ENCODE results near the gene METTL23. TPM values are rescaled to one million over a fixed set of nuclear protein-coding genes. Genes with fewer than 3 reads are reported as not detected.
A peak's percentile ranks its signal among the peaks of the same experiment; 100 is the strongest.
"Not testable (repeated sequence)": the region's sequence is repeated elsewhere in the genome, so short reads cannot be mapped to it uniquely, and the experiment has no call there.

The METTL23 gene
- total and polyA plus RNA-seq, 2 donors: 22.6 to 38.4 TPM

GRCh38 chr17:76687298-76688164, 39.1 kb upstream of the METTL23 start:
- H3K36me3 ChIP-seq (ENCODE audit: insufficient read depth): no peaks in the 10 kb centered on the region
- no peaks in the 10 kb centered on the region for H3K4me1 ChIP-seq (ENCODE audit: insufficient read depth)
- 38% methylated on average over 26 of the region's 26 CpGs for WGBS
- H3K27ac ChIP-seq (ENCODE audit: low read depth): peak overlapping the region; percentile 68
- DNase-seq (ENCODE audit: extremely low spot score): no peak
- no peak overlapping the region for H3K4me3 ChIP-seq (ENCODE audit: low read depth, low read length)

GRCh38 chr17:76688165-76688622, 38.4 kb upstream of the METTL23 start:
- no peaks in the 10 kb centered on the region for H3K4me1 ChIP-seq (ENCODE audit: insufficient read depth)

GRCh38 chr17:76689859-76690258, 36.8 kb upstream of the METTL23 start:
- H3K27ac ChIP-seq (ENCODE audit: low read depth): no peak overlapping the region
- no peaks in the 10 kb centered on the region for H3K4me1 ChIP-seq (ENCODE audit: insufficient read depth)
- WGBS: 63% methylated on average over 11 of the region's 11 CpGs
- DNase-seq (ENCODE audit: extremely low spot score): no peak
- H3K4me3 ChIP-seq (ENCODE audit: low read depth, low read length): no peak overlapping the region
- no peaks in the 10 kb centered on the region for H3K36me3 ChIP-seq (ENCODE audit: insufficient read depth)

More at GRCh38 chr17:76688165-76688622, 38.4 kb upstream of the METTL23 start:
- Histone ChIP-seq H3K27ac (ENCODE audit: low read depth) (peak overlapping the region; percentile 68), H3K36me3 (ENCODE audit: insufficient read depth) (no peaks in the 10 kb centered on the region), H3K4me3 (ENCODE audit: low read depth, low read length) (no peak overlapping the region)
- WGBS: 34% methylated on average over 11 of the region's 11 CpGs
- no peak for DNase-seq (ENCODE audit: extremely low spot score)

- Histone ChIP-seq H3K4me3 (ENCODE audit: low read depth, low read length) (no peak overlapping the region), H3K36me3 (ENCODE audit: insufficient read depth) (no peaks in the 10 kb centered on the region), H3K27ac (ENCODE audit: low read depth) (no peak overlapping the region), H3K4me1 (ENCODE audit: insufficient read depth) (no peaks in the 10 kb centered on the region)
- 78% methylated on average over 13 of the region's 13 CpGs for WGBS
- DNase-seq (ENCODE audit: extremely low spot score): no peak
These were observed 35.9 kb upstream of the METTL23 start for GRCh38 chr17:76690596-76691280.

- 78% methylated on average over 14 of the region's 14 CpGs for WGBS
- Histone ChIP-seq H3K4me3 (ENCODE audit: low read depth, low read length) (no peak overlapping the region), H3K4me1 (ENCODE audit: insufficient read depth) (no peaks in the 10 kb centered on the region)
These were observed 35.1 kb upstream of the METTL23 start for GRCh38 chr17:76691379-76692191.

GRCh38 chr17:76695059-76695831, 31.4 kb upstream of the METTL23 start:
- 58% methylated on average over 16 of the region's 16 CpGs for WGBS
- no peaks in the 10 kb centered on the region for H3K36me3 ChIP-seq (ENCODE audit: insufficient read depth)
- DNase-seq (ENCODE audit: extremely low spot score): no peak
- H3K4me3 ChIP-seq (ENCODE audit: low read depth, low read length): no peak overlapping the region
- H3K27ac ChIP-seq (ENCODE audit: low read depth): no peak overlapping the region
- peaks cover 3% of the 10 kb centered on the region for H3K4me1 ChIP-seq (ENCODE audit: insufficient read depth)

More at GRCh38 chr17:76691379-76692191, 35.1 kb upstream of the METTL23 start:
- H3K36me3 ChIP-seq (ENCODE audit: insufficient read depth): no peaks in the 10 kb centered on the region
- no peak overlapping the region for H3K27ac ChIP-seq (ENCODE audit: low read depth)
- DNase-seq (ENCODE audit: extremely low spot score): no peak

- no peak overlapping the region for H3K4me3 ChIP-seq (ENCODE audit: low read depth, low read length)
- H3K36me3 ChIP-seq (ENCODE audit: insufficient read depth): no peaks in the 10 kb centered on the region
- peaks cover 3% of the 10 kb centered on the region for H3K4me1 ChIP-seq (ENCODE audit: insufficient read depth)
- no peak overlapping the region for H3K27ac ChIP-seq (ENCODE audit: low read depth)
- 69% methylated on average over 25 of the region's 25 CpGs for WGBS
- DNase-seq (ENCODE audit: extremely low spot score): no peak
These were observed 29.6 kb upstream of the METTL23 start for GRCh38 chr17:76696763-76697701.

GRCh38 chr17:76697702-76698465, 28.8 kb upstream of the METTL23 start:
- peaks cover 3% of the 10 kb centered on the region for H3K4me1 ChIP-seq (ENCODE audit: insufficient read depth)
- H3K36me3 ChIP-seq (ENCODE audit: insufficient read depth): no peaks in the 10 kb centered on the region
- no peak overlapping the region for H3K4me3 ChIP-seq (ENCODE audit: low read depth, low read length)
- DNase-seq (ENCODE audit: extremely low spot score): no peak
- WGBS: 33% methylated on average over 17 of the region's 17 CpGs
- H3K27ac ChIP-seq (ENCODE audit: low read depth): no peak overlapping the region

GRCh38 chr17:76698466-76698977, 28.1 kb upstream of the METTL23 start:
- H3K4me3 ChIP-seq (ENCODE audit: low read depth, low read length); H3K36me3 ChIP-seq (ENCODE audit: insufficient read depth); H3K4me1 ChIP-seq (ENCODE audit: insufficient read depth); DNase-seq (ENCODE audit: extremely low spot score); H3K27ac ChIP-seq (ENCODE audit: low read depth): not testable (repeated sequence)
- WGBS: 68% methylated on average over 7 of the region's 7 CpGs

GRCh38 chr17:76700270-76700616, 26.4 kb upstream of the METTL23 start:
- whole genome bisulfite sequencing: 26% methylated on average over 8 of the region's 8 CpGs

GRCh38 chr17:76700617-76701470, 25.8 kb upstream of the METTL23 start:
- Histone ChIP-seq H3K27ac (ENCODE audit: low read depth) (peak overlapping the region; percentile 80), H3K4me3 (ENCODE audit: low read depth, low read length) (no peak overlapping the region), H3K36me3 (ENCODE audit: insufficient read depth) (no peaks in the 10 kb centered on the region), H3K4me1 (ENCODE audit: insufficient read depth) (peaks cover 3% of the 10 kb centered on the region)
- WGBS: 14% methylated on average over 33 of the region's 33 CpGs
- no peak for DNase-seq (ENCODE audit: extremely low spot score)

More at GRCh38 chr17:76700270-76700616, 26.4 kb upstream of the METTL23 start:
- peaks cover 3% of the 10 kb centered on the region for H3K4me1 ChIP-seq (ENCODE audit: insufficient read depth)
- peak overlapping the region; percentile 57 for H3K27ac ChIP-seq (ENCODE audit: low read depth)
- H3K36me3 ChIP-seq (ENCODE audit: insufficient read depth): no peaks in the 10 kb centered on the region
- DNase-seq (ENCODE audit: extremely low spot score): no peak
- no peak overlapping the region for H3K4me3 ChIP-seq (ENCODE audit: low read depth, low read length)
